HG03196 (cell line): ENCODE measurements around the gene CIART.
"Not testable (repeated sequence)": the region's sequence is repeated elsewhere in the genome, so short reads cannot be mapped to it uniquely, and the experiment has no call there.

ENCODE experiments used
- ATAC-seq: cut with Tn5 transposase; IDR thresholded peaks from one replicate; pipeline ENCODE4 v1.9.1; 2021; ENCODE audit not compliant: unreplicated experiment

Gene CIART, protein sequence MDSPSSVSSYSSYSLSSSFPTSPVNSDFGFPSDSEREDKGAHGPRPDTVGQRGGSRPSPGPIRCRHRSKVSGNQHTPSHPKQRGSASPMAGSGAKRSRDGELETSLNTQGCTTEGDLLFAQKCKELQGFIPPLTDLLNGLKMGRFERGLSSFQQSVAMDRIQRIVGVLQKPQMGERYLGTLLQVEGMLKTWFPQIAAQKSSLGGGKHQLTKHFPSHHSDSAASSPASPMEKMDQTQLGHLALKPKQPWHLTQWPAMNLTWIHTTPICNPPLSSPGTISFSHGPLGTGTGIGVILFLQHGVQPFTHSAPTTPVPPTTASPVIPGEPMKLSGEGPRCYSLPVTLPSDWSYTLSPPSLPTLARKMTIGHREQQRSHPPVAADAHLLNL

DNA sequence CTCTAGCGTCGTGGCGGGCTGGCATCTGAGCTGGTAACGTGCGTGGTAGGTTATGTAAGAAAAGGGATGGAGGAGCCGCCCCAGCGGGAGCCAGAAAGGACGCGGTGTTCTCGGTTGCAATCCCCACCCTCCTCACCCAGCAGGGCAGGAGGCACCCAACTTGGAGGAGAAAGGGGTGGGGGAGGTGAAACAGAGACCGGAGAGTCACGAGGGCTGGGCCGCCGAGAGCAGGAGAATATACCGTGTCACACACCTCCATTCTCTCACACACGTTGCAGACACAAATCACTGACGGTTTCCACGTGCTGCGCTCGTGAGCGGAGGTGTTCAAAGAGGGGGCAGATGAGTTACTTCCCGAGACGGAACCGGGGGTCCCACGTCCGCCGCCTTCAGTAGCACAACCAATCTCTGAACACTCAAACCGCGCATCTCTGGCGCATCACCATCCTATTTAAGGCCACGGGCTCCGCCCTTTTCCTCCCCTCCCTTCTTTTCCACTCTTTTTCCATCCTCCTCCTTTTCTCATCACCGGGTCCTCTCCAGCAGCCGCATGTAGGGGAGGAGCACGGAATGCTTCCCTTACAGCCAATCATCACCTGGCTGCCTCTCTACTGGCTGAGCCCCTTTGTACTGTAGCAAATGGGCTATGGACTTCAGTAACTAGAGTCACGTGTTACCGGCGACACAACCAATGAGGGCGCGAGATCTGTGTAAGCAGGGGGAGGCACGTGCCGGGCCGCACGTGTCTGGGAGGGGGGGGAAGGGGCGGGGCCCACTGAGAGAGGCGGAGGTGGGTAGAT, at the start of gene CIART:
CIART (plus strand) TSS at position 797 of the 800 bp plus-strand sequence. CDS start 714 bp downstream, outside the sequence.
- no peak for ATAC-seq

DNA sequence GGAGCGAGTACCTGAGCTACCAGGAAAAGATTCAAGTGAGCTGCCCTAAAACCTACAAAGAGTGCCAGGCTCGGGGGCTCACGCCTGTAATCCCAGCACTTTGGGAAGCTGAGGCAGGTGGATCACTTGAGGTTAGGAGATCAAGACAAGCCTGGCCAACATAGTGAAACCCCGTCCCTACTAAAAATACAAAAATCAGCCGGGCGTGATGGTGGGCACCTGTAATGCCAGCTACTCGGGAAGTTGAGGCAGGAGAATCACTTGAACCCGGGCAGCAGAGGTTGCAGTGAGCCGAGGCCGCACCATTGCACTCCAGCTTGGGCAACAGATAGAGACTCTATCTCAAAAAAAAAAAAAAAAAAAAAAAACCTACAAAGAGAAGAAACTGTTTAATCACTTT, 49.4 kb upstream of the CIART start:
- not testable (repeated sequence) for ATAC-seq

DNA sequence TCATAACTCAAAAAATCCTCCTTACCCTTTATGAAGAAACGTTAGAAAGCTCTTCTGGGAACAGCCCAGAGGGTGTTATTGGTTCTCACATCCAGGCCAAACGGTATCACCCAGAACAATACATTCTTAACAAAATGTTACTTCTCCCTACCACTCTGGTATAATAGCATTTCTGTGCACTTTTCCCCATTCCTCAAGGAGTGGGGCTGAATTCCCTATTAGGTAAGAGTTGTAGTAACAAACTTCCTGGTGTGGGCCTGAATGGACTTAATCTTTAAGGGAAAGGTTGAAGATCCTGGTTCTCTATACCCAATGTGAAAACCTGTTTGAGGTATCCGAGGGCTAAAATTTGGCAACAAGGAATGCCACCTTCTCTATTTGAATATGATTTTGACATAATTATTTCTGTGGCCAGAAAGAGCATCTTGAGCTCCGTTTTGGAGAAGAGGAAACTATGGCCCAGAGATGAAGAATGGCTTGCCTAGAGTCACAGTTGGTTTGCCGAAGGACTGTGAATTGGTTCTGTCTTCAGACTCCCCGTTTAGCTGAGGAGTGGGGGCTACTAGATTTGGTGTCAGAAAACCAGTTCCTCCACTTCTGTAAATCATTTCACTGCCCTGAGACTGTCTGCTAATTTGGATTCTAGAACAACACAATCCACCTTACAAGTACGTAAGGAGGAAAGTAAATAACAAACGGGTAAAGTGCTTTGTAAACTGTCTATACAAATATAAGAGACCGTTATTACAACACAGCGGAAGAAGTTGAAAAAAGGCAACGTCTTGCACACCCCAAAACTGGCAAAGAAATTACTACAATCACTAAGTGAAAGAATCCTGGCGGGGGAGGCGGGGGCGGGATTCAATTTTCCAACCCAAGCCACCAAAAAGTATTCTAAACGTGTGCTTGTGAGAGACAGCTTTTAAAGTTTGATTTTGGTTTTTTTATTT, 48.7 kb upstream of the CIART start:
- ATAC-seq = no peak

DNA sequence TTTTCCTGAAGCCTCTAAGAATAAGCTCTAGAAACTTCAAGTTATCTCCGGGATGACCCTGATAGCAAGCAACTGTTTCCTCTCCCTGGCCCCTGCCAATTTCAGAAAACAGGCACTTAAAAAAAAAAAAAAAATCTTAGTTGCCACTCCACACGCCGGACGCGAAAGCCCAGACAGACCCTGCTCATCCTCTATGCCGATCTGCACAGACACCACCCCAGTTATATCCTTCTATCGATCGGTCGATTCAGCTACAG, 48.1 kb upstream of the CIART start:
- no peak for ATAC-seq

DNA sequence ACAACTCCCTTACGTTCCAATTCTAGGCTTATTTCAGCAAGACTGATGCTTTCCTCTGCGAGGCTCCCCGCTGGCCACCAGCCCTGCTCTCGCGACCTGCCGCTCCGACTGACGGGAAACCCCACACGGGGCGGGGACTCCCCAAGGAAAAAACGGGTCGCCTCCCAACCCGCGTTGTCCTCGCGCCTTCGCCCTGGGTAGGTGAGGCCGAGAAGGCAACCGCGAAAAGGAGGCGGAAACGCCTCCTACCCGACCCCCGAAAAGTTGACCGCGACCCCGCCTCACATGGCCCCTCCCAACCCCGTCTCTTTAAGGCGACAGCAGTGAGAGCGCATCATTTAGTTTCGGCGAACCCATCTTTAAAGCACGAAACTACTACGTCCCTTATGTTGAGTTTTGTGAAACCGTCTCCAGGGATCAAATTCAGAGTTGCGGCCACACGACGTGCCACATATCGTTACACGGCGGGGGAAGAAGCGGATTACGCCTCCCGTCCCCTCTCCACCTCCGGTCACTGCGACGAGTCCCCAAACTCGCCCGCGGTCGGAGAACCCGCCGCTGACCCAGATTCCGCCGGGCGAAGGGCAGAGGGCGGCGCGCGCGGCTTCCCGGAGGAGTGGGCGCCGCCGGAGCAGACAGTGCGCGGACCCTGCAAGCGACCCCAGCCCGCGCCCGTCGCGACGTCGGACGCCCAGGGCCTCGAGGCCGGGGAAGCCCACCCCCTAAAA, 47.6 kb upstream of the CIART start:
- peak; percentile 57 for ATAC-seq

DNA sequence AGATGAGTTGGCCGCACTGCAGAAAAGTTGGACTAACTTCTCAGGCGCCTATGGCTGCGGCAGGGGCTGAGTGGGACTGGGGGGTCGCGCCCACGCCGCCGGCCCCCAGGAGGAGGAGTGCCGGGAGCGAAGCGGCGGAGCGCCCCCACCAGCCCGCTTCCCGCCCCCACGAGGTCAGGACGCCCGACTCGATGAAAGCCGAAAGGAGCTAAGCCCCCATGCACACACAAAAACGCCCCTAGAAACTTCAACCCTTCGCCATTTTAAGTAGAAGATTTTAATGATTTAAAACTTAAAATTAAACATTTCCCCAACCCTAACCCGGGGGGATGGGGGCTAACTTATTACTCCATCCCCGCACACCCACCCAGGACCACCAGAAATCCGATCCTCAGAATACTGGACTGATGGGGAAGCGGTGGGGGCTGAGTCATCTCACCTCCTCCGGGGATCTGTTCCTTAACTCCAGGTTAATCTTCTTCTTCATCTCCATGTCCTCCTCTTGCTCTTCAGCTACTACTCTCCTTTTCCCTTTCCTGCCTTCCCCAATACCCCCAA, 47.0 kb upstream of the CIART start:
- no peak for ATAC-seq

DNA sequence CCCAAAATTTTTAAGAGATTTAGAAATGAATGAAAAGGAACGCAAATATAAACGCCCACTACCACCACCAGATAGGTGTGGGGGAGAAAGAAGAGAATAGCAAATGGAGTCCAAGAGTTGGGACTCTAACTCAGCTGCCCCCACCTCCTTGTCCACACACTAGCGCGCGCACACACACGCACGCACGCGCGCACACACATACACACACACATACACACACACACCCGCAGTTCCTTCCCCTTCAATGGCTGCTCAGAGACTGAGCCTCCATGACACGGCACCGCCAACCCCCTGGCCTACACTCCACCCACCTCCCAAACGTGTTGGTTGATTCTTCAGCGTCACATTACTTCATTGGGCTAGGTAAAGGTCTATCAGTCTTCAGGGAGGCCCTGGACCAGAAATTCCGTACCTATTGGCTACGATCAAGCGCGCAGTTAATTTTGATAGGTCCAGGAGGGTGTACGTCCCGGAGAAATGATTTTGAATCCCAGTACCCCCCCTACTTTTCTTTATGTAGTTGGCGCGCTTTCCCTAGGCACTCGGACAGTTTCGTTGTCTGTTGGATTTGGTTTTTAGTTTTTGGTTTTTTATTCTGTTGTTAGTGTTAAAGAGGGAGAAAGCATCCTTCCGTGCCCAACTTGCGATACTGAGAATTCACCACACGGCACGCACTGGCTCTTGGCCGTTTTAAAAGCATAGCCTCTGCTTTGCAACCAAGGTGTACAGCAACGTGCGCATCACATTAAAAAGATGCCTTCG, 46.3 kb upstream of the CIART start, which contains the start of gene ANP32E:
ANP32E (minus strand) TSS at position 261 of the 762 bp plus-strand sequence. CDS start 326 bp downstream, outside the sequence.
- ATAC-seq = peak; percentile 88

DNA sequence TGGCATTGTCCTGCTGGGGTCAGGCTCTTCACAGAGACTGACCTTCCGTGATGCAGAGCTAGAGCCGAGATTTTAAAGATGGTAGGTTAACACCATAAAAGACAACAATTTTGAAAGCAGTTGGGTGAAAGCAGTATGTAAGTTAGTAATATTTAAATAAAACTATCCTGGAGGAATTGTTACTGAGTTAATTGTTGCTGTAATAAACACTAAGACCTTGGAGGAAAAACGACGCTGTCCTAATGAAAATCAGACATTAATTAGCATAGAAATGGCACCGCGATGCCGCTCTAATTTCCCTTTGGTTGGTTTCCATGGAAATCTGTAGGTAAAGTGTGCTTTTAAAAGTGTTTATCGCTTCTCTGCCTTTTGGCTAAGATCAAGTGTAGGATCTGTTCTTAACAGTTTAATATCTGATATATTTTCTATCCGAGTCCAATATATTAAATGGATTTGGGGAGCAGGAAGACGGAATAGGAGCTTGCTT, 45.7 kb upstream of the CIART start:
- ATAC-seq = no peak

DNA sequence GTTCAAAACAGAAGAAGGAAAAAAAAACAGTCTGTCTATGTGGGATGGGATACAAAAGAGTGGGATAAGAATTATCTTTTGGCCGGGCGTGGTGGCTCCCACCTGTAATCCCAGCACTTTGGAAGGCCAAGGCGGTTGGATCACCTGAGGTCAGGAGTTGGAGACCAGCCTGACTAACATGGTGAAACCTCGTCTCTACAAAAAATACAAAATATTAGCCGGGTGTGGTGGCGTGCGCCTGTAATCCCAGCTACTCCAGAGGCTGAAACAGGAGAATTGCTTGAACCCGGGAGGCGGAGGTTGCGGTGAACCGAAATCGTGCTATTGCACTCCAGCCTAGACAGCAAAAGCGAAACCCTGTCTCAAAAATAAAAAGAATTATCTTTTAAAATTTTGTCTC, 45.2 kb upstream of the CIART start:
- ATAC-seq = not testable (repeated sequence)

DNA sequence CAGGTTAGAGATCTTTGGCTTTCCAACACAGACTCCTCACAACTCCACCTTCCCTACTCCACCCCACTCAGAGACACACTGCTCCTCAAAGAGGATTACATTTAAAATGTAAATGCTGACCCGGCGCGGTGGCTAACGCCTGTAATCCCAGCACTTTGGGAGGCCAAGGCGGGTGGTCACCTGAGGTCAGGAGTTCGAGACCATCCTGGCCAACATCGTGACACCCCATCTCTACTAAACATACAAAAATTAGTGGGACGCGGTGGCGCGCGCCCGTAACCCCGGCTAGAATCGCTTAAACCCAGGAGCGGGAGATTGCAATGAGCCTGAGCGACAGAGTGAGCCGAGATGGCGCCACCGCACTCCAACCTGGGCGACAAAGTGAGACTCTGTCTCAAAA, 44.6 kb upstream of the CIART start:
- ATAC-seq = no peak

DNA sequence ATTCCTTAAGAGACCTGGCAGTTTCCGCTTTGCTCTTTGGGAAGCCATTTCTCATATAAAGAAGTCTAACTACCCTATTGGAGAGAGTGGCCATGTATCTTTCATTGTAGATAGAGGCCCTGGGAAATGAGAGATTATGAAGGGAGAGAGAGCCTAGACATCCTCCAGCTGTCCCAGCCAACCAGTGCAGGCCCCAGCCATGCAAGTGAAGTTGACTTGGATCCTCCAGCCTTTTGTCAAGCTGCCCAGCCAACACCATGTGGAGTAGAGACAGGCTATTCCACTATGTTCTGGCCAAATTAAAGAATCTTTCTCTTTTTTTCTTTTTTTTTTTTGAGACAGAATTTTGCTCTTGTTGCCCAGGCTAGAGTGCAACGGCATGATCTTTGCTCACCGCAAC, 39.4 kb upstream of the CIART start:
- no peak for ATAC-seq

DNA sequence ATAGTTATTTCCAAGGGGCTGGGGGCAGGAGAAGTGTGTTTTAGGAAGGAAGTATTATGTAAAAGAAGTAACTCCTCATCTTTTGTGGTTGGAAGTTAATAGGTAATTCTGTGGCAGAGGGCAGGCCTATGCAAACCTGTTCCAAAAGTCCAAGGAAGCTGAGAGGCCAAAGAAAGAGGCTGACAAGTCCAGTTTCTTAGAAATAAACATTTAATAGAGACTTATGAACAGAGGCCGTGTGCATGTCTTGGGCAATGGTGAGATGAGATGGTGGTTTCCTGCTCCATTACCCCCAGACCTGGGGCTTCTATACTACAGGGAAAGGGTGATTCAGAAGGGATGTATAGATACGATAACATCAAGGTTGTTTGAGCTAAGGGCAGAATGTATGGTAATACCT, 32.4 kb upstream of the CIART start:
- no peak for ATAC-seq

DNA sequence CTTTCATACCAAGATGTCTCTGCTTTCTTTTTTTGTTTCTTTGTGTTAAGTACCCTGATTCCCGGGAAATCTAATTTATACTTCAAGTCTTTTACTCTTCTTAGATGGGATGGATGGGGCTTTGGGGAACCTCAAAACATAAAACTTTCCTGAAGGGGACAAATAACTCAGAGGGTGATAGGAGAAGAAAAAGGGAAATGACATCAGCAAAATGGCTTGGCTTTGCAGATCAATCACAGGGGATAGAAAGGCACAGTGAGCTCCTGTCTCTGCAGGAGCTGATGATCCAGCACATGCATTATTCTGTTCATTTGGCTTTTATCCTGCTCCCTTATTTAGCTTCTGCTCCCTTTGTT, 26.2 kb upstream of the CIART start:
- ATAC-seq = no peak

DNA sequence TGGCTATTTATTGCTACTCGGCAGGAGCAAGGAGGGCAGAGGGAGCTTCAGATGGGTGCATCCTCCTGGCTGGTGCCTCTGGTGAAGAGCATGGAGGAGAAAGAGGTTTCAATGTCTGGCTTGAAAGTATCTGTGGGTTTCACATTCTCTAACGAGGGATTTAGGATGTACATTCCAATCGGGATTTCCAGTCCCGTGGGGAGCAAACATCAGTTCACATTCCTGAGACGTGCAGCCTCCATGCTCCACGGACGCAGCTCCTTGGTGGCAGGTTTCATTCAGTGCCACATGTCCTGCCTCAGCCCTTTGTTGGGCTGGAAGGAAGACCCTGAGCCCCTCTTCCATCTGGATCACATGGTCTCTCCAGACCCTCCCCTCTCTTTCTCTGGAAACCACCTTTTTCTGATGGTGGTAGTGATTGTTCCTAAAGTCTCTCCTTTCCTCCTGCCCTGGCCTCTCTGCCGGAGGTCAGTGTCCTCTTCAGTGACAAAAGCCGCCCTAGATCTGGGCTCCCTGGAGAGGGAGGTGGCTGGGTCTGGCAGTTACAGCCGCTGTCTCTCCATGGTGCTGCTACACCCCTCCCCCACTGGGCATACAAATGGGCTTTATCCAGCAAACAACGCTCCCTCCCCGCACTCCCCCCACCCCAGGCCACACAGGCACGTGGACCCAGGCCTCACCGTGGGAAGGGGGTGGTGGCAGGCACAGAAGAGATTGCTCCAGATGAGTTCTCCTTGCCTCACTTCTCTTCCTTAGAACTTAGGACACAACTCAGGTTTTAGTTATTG, 25.6 kb upstream of the CIART start:
- no peak for ATAC-seq

DNA sequence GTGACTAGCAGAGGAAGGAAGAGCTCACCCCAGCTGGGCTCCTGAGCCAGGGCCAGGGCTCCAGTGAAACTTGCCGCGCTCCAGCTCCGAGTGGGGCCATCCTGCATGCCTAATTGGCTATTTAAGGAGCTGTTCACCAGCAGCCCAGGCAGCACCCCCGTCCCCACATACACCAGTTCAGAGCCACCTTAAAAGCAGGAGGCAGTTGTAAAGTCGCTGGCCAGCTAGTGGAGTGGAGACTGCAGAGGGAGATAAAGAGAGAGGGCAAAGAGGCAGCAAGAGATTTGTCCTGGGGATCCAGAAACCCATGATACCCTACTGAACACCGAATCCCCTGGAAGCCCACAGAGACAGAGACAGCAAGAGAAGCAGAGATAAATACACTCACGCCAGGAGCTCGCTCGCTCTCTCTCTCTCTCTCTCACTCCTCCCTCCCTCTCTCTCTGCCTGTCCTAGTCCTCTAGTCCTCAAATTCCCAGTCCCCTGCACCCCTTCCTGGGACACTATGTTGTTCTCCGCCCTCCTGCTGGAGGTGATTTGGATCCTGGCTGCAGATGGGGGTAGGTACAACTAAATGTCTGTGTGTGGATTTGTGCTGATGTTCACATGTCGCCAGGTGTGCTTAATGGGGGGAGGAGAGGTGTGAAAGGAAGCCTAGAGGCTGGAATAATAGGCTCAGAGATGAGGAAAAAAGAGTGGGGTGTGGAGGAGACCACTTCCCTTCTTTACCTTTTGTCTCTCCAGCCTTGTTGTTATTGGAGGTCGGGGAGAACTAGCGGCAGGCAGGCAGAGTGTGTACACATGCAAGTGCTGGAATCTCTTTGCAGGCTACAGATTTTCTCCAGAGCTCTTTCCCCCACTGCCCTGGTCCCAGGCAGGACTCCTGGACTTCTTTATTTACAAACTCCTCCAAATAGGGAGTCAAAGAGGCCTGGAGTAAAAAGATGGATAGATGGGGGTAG, 24.4 kb upstream of the CIART start, which contains the start of gene CA14:
CA14 (plus strand) TSS at position 151 of the 962 bp plus-strand sequence; CDS start at position 506, 355 bp downstream.
- ATAC-seq = no peak

DNA sequence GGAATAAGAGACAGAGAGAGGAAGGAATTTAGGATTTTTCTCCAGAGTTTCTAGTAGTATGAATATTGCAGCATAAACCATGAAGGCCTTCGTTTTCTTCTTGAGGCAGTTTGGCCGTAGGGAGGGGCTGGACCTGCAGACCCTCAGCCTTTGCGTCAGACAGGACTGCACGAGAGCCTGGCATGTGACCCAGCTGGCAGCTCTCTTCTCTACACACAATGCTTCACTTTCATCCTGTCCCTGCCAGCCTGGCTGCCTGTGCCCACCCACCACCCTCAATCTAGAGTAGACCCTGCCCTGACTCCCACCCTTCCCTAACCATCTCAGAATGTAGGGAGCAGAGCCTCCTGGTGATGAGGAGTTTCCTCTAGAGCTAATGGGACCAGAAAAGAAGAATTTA, 23.1 kb upstream of the CIART start:
- no peak for ATAC-seq
